M059J (cell line): ENCODE measurements around the gene PRKN. TPM values are rescaled to one million over a fixed set of nuclear protein-coding genes. Genes with fewer than 3 reads are reported as not detected.

ENCODE experiments used
- DNase-seq: peaks from one replicate; pipeline ENCODE4 v3.0.0-alpha.2; 2012; ENCODE audit warnings: low read depth
- total RNA-seq: library from RNA; depleted of rRNA; stranded (reverse); fragments of >200 nt; shearing (Covaris generic); gene quantifications from 2 replicates; pipeline ENCODE4 v1.2.3, GENCODE V29; 2014

PRKN gene
- total RNA-seq, 1 experiment from 2014 or later = 0.07 TPM

DNA sequence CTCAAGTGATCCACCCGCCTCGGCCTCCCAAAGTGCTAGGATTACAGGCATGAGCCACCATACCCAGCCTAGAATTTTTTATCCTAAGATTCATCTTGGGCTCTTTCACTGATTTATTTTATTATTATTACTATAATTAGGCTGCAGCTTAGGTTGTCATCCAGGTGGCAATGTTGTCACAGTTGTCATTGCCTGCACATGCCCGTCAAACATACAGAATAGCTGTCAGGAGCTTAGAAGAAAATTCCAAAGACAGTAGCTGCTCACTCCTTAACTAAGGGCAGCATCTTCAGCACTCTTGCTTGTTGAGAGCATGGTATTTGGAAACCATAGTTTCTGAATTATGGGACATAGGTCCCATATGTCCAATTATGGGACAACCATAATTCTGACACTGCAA is 1118.8 kb downstream of the PRKN start:
- DNase-seq = no peak

DNA sequence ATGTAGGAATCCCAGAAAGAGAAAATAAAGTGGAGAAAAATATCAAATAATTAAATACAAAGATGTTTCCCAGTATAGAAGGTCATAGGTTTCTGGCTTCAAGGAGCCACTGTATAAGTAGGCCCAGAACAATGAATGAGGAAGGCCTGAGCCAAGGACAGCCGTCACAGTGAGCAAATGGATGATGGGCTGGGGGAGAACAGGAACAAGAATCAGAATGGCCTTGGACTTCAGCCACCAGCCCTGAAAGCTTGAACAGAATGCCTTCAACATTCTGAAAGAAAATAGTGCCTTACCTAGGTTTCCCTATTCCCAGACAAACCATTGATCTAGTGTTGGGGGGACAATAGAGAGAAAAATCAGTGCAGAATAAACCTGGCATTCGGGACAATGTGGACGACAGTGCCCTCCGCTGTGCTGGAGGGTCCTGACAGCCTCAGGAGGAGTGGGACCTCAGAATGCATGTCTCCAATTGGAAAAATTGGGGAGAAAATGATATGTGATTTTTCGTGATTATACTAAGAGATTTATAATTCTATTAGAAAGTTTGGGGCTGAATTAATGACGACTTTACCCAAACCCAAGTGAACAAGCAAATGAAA is 1119.8 kb downstream of the PRKN start:
- DNase-seq = no peak

- DNase-seq = no peak
Observed at GRCh38 chr6:161602359-161602758, 1125.2 kb downstream of the PRKN start.

DNA sequence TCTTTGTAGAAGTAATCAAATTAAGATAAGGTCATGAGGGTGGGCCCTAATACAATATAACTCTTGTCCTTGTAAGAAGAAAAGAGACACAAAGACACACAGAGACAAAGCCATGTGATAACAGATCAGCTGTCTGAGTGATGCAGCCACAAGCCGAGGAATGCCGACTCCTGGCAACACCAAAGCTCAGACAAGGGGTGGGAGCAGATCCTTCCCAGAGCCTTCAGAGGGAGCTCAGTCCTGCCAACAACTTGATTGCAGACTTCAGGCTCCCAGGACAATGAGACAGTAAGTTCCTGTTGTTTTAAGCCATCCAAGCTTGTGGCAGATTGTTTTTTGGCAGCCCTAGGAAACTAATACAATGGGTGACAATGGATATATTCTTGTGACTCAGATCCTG is 1128.7 kb downstream of the PRKN start:
- no peak for DNase-seq

- DNase-seq = no peak
Observed at GRCh38 chr6:161596807-161597520, 1130.6 kb downstream of the PRKN start.

GRCh38 chr6:161594412-161594811 is 1133.2 kb downstream of the PRKN start:
- no peak for DNase-seq

- no peak for DNase-seq
Observed at GRCh38 chr6:161590961-161591627, 1136.5 kb downstream of the PRKN start.

GRCh38 chr6:161586887-161587286 is 1140.7 kb downstream of the PRKN start:
- no peak for DNase-seq

DNA sequence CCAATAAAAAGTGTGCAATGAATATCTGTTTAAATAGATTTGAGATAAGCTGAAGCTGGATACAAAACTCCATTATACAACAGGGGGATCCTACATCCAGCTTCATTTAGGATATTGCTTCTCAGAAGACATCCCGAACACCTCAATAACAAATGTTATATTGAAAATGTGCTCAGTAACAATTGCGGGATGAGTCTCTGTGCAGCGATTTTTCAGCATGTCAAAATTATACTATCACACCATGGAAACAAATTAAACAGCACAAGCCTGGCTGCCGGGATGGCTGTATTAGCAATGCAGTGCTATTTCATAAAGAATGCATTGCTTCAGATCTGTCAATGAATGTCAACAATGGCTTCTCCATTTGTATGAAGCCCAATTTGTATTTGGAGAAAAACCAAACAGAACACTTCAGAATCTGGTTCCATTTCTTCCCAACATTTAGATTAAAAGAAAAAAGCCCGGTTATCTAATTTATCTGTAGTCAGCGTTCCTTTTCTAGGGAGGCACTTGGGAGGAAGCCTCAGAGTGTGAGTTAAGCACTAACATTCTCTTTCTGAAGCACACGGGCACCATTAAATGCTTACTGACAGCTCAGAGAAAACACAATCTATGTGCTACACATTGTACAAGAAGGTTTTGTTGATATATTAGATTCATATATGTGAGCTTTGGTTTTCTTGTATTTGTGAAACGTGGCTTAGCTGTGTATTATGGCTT is 1142.8 kb downstream of the PRKN start:
- DNase-seq = no peak

- DNase-seq = peak; percentile 38
Observed at GRCh38 chr6:161584051-161584450, 1143.5 kb downstream of the PRKN start.

- no peak for DNase-seq
Observed at GRCh38 chr6:161583584-161583983, 1144.0 kb downstream of the PRKN start.

- DNase-seq = peak; percentile 34
Observed at GRCh38 chr6:161578478-161578877, 1149.1 kb downstream of the PRKN start.

GRCh38 chr6:161575523-161576254 is 1151.9 kb downstream of the PRKN start:
- DNase-seq = no peak

GRCh38 chr6:161568885-161569456 is 1158.6 kb downstream of the PRKN start:
- peak; percentile 4 for DNase-seq

DNA sequence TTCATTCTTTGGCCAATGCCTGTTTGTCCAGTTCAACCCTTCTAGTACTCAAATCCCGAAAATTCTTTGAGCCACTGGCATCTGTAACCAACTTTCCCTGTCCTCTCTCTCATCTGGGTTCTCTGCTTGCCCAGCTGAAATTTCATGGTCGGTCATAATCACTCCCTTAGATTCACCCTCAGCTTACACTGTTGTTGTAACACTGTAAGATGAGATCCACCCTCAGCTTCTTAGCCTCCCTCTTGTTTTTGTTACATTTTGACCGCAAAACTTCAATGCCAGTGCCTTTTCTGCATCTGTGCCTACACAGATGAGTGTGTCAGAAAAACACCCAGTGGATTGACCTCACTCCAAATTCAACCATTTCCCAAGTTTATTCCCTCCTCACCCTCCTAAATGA is 1162.6 kb downstream of the PRKN start:
- DNase-seq = no peak

DNA sequence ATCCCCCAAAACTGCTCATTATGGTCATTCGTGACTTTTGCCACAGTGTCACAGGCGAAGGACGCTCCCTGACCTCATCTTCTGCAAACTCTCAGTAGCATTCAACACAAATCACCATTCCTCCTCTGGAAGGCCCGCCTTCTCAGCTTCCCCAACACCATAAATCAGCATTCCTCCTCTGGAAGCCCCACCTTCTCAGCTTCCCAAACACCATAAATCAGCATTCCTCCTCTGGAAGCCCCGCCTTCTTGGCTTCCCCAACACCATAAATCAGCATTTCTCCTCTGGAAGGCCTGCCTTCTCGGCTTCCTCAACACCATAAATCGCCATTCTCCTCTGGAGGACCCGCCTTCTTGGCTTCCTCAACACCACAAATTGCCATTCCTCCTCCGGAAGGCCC is 1165.7 kb downstream of the PRKN start:
- no peak for DNase-seq

DNA sequence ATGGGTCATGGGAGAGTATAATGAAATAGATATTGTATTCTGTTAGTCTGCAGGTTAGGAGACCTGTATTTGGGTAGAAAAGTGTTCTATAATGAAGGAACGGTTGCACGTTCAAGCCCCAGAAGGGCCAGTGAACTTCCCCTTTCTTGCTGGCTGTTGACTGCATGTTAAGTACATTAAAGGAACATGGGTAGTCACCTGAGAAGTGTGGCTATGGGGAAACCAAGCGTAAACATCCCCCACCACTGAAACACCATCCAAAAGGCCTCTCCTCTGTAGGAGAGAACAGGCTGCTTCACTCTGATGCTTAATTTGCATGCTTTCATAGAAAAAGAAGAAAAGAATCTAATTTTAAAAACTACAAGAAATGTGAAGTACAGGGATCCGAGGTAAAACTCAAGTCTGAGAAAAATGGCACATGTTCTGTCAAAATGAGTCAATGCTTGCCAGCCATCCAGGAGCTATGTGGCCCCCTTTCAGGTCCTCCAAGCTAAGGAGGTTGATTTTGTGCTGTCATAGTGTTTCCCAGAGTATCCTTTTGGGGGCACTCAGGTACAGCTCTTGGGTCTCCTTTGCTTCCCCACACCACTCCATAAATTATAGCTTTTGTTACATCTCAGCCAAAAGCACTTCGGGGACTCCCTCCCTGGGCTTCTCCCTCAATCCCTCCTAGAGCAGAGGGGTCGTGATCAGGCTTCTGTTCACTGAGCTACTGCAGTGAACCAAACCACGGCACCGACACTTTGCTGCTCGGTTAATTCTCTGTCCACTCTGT is 1170.0 kb downstream of the PRKN start:
- DNase-seq = no peak

- no peak for DNase-seq
Observed at GRCh38 chr6:161554883-161555282, 1172.7 kb downstream of the PRKN start.

GRCh38 chr6:161549977-161550655 is 1177.5 kb downstream of the PRKN start:
- DNase-seq = peak; percentile 8

DNA sequence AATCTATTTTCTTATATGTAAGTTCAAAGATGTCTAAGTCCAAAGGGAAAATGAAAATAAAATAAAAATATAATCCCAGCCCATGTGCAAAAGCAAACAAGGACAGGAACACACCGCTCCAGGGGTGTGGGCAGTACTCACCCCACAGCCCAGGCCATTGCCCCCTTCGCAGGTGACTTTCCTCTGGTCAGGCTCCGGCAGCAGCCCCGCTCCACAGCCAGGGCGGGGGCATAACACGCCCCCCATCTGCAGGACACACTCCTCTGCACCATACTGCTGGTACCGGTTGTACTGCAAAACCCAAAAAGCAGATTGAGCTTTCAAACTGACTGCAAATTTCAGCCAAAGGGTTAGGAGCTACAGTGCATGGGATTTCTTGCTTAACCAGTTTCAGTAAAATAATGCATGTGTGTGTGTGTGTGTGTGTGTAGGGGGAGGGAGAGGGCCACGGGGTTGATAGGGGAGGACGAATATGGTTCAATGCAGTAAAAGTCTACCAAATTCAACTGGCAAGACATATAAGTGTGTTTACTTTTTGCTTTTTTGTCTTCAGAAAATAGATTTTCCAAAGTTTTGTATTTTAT is 1178.8 kb downstream of the PRKN start:
- DNase-seq = no peak
